NCI-H2227 (cell line): ENCODE results near the gene RSPH1.

Source experiments
- DNase-seq: peaks from one replicate; lab custom pipeline; 2025; ENCODE audit not compliant: unreplicated experiment; lab: John Stamatoyannopoulos, UW

RSPH1 gene

DNA sequence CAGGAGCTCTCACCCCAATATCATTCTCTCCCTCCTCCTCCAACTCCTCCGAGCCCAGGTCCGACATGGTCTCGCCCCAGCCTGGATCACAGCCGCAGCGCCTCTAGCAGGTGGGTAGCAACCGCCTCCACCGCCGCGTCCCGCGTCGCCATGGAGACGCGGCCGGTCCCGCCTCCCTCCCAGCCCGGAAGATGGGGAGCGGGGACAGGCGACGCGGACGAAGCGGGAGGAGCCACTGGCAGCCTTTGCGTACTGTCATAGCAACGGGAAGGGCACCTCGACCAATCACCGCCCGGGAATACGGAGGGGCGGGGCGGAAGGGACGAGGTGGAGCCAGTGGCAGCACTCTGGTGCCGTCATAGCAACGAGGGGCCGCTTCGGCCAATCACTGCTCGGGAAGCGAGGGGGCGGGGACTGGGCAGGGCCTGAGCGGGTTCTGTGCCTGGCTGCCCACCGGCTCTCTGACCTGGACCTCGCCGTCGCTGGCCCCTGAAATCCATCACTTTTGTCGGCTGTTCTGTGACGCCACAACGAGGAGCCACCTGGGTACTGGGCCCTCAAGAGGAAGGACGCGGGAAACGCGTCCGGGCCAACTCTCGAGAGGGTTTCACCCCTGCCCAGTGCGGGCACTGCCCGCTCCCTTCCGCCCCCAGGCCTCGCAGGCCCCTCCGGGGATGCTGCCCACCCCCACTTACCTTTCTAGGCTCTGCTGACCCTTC lies at the start of gene RSPH1:
Gene RSPH1, minus strand, starts transcription at position 105 of the 719 bp plus-strand sequence. Its CDS starts 38 bp downstream, at position 67.
- peak; percentile 99 for DNase-seq

DNA sequence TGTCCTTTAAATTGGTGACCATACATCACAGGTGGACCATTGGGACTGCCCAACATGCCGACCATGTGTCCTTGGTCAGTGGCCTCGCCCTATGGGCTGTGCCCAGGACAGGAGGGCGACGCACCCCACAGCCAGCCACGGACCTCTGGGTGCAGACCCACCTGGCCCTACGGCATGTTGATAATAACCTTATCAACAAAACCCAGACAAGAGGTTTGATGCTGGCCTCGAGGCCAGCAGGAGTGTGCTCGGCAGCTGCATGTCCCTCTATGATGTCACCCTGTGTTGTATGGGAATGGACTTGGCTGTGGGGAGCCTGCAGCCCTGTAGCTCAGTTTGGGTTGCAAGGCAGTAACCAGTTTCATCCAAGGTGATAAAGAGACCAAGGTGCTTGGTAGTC lies 49.7 kb upstream of the RSPH1 start:
- no peak for DNase-seq

DNA sequence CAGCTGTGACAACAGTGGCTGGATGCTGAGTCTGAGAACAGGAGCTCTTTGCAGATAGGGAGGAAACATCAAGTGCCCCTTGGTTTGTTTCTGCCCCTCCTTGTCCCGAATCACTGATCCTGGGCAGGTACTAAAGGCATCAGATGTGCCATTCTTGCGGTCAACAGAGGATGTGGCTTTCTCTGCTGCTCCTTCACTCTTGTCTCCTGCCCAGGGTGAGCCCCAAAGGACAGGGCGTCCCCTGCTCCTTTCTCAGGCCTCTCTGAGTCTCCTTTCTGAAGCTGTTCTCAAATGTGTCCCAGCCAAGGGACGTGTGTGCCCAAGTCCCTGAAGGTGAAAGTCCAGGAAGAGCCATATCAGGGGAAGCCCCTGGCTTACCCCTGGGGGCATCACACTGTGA lies 49.3 kb upstream of the RSPH1 start:
- no peak for DNase-seq

DNA sequence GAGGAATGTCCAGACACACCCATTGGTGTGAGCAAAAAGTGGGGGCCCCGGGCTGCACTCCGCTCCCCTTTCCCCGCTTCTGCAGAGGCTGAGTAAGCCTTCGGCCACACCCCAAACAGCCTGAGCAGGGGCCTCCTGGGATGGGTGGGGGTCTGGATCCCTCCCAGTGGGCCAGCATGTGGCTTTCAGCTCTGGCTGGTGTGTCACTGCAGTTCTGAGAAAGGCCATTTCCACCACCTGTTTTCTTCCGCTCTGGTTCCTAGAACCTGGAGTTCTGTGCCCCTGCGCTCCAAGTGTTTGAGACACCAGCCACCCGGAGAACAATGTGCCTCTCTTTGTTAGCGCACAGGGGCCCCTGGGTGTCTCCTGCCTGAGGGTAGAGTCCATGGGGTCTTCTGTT lies 48.5 kb upstream of the RSPH1 start:
- DNase-seq, result no peak

DNA sequence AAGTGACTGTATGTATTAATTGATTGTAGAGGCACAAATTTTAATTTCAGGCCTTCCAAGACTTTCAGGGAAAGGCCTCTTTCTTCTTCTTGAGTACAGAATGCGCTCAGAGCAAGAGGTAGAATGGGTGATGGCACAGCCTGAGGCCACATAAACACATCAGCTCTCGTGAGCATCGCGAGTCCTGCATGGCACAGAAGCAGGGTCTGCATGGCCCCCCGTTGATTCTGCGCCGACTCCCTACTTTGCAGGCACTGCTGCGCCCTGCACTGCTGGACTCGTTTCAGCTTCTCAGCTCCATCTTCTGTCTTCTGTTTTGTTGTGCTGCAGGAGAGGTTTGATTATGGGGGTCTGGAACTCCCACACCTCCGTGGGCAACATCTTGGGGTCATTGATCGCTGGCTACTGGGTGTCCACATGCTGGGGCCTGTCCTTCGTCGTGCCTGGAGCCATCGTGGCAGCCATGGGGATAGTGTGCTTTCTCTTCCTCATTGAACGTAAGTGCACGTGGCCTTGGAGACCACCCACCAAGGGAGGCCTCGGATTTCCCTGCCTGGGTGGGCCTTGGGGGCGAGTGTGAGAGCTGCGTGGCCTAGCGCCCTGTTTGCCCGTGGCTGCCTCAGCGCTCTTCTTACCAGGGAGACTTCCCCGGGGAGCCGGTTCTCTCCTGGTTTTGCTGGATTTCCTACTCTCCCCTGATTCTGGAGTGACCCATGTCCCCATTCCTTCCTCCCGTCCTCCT lies 47.3 kb upstream of the RSPH1 start:
- no peak for DNase-seq

DNA sequence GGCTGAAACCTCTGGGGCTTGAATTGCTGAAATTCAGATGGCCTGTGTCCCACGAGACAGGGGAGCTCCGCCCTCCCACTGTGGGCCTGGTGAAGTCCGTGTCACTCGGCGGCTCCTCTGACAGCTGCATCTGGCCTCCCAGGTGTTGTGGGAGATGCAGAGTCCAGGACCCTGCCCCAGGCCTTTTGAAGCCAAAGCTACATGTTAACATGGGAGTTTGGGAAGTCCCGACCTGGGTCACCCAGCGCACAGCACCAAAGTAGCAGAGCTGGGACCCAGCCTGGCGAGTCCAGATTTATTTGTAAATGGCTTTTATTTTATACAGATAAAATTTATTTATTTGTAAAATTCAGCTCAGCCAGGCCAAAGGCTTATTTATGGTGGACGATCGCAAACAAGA lies 46.6 kb upstream of the RSPH1 start:
- DNase-seq, result no peak

DNA sequence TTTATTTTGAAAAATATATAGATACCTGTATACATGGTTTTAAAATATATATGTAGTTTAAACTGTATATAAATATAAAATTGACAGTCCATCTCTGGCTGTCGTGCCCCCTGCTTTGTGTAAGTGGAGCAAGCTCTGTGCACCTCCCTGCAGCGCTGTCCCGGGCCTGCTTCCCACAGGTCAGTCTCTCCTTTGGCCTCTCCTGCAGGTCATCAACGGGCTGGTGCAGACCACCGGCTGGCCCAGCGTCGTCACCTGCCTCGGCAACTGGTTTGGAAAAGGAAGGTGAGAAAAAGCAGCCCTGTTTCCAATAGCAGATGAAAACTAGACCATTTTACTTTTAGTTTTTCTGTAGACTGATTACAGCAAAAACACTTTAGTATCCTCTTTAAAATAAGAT lies 46.2 kb upstream of the RSPH1 start:
- DNase-seq, result no peak

DNA sequence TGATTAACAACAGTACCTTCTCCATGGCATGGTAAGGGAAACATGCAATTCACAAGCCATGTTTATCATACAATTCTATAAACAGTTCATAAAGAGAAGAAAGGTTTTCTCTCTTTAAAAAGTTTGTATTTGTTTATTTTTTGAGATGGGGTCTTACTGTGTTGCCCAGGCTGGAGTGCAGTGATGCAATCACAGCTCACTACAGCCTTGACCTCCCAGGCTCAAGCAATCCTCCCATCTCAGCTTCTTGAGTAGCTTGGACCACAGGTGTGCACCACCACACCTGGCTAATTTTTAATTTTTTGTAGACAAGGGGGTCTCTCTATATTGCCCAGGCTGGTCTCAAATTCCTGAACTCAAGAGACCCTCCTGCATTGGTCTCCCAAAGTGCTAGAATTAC lies 45.6 kb upstream of the RSPH1 start:
- DNase-seq, result no peak

DNA sequence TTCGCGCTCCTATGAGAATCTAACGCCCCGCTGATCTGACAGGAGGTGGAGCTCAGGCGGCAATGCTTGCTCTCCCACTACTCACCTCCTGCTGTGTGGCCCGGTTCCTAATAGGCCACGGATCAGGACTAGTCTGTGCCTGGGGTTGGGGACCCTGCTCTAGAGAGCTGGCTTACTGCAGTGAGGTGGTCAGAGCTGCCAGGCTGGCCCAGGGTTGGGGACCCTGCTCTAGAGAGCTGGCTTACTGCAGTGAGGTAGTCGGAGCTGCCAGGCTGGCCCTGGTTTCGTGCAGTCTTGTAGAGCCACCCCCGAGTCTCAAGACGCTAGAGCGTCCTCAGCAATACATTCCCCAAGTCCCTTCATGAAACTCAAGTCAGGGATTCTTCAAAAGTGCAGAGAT lies 45.1 kb upstream of the RSPH1 start:
- DNase-seq, result no peak

DNA sequence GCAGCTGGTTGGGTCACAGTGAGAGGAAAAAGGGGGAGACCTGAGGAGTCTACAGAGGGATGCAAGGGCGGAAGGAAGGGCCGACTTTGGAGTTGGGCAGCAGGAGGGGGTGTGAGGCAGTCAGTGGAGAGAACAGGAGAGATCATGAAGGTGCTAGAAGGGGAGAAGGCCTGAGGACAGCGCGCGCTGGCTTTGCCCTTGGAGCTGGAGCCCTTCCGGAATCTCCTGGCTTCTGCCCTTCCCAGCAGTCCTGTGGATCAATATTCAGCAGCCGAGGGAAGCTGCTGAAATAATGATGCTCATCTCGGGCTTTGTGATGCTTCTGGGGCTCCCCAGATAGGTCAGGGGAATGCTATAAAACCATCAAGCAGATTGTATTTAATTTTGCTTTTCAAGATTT lies 44.4 kb upstream of the RSPH1 start:
- no peak for DNase-seq

DNA sequence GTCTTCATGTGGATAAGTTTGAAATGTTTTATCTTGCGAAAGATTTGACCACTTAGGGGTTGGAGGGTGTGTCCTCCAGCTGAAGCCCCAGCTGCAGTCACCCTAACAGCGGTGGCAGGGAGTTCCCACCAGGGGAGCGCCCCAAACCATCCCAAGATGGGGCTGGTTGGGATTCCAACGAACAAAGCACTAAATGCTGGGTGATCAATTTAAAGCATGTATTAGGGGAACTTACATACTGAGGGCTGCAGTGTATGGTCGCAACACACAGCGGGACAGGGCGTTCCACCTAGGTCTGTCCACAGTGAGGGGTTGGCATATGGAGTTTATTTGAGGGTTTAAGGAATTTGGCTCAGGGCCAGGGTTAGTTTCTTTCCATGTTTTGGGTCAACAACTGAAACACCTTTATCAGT lies 43.9 kb upstream of the RSPH1 start:
- DNase-seq, result no peak

DNA sequence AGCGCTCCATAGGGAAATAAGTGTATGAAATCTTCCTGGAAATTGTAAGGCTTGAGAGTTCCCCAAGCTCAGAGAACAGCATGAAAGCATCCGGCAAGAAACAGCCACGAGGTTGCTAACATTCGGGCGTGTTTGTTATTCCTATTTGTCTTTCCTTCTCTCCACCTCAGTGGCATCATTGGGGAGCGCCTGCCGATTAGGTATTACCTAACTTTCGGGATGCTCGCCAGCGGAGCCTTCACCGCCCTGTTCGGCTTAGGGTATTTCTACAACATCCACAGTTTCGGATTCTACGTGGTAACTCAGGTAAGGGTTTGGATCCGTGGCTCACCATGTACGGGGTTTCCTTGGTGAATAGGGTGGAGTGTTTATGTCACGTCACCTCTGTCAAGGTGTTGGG lies 43.3 kb upstream of the RSPH1 start:
- no peak for DNase-seq

DNA sequence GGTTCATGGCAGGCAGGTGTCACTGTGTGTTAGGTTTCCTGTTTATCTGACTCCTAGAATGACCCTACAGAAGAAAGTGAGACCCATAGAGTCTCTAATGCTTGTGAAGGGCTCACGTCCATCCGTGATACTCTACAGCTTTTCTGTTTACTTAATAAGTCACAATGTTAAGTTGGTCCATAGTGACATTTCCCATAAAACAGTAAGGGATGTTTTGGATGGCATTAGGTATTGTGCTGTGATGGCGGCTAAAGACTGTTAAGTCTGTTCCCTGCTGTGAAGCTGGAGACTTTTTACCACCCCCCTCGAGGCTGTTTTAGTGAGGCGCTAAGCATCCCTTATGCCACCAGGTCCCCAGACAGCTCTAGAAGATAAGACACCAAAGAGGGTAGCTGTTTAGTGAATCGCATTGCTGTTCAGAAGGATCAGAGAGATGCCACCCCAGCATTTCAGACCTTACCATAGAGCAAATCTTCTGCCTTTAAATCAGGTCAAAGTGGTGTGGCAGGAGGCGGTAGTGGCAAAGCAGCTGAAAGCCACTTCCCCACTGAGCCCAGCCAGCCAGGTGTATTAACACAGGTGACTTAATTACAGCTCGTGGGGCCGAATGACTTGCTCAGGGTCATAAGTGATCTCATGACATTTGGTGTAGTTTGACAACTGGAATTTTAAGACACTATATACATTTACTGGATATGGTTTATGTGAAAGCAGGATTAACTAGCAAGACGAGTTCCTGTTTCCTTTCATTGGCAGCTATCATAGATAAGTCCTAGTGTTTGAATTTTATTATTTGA lies 42.7 kb upstream of the RSPH1 start:
- DNase-seq, result no peak

DNA sequence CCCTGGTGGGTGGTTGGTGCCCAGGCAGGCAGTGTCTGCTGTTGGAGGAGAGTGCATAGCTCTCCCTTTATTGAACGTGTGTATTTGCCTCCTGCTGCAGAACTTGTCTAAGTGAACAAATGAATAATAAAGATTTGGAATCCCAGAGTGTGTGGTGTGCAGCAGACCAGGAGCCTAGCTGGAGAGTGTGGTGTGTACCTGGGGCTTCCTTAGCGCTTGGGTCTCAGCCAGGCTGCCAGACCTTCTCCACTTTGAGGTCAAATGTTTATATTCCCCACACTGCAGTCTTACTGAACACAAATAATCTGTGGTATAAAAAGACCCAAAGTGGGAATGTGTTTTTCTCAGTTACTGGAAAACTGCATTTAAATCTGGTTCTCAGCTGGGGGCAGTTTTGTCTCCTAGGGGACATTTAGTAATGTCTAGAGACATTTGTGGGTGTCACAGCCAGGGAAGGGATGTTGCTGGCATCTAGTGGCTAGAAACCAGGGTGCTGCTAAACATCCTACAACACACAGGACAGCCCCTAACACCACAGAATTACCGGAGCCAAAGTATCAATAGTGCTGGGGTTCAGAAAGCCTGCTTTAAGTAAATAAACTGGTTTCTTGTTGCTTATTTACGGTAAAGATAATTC lies 41.2 kb upstream of the RSPH1 start:
- DNase-seq, result no peak

DNA sequence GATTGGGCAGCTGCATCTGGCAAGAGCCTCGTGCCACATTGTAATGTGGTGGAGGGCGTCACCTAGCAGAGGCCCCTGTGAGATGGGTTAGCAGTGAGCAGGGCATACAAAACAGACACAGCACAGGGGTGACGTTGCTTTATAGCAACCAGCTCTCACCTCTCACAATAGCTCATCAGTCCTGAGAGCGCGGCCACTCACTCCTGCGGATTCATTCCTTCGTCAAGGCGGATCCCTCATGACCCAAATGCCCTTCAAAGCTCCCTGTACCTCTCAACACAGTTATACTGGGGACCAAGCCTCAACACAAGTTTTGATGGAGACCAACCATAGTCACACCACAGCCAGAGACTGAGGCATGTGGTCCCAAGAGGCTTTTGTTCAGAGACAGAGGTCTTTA lies 40.6 kb upstream of the RSPH1 start:
- no peak for DNase-seq

DNA sequence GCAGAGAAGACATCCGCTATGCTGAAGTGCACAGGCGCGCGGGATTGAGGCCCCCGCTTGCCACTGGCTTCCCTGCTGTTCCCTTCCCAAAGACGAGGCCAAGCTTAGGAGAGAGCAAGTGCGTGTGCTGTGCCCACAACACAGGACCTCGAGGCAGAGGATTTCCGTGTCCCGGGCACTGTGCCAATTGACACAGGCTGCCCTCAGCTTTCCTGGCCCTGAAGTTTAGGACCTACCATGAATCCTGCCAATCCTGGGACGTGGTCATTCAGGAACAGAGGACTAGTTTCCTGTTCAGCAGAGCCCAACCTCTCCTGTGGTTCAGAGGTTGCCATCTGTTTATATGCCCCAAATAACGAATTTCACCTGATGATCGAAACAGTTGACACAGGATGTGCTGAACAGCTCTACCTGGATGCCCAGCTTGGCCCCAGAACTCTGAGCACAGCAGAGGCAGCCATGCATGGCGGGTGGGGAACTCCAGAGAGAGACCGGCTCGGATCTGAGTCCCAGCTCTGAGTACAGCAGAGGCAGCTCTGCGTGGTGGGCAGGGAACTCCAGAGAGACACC lies 39.7 kb upstream of the RSPH1 start:
- DNase-seq, result no peak

DNA sequence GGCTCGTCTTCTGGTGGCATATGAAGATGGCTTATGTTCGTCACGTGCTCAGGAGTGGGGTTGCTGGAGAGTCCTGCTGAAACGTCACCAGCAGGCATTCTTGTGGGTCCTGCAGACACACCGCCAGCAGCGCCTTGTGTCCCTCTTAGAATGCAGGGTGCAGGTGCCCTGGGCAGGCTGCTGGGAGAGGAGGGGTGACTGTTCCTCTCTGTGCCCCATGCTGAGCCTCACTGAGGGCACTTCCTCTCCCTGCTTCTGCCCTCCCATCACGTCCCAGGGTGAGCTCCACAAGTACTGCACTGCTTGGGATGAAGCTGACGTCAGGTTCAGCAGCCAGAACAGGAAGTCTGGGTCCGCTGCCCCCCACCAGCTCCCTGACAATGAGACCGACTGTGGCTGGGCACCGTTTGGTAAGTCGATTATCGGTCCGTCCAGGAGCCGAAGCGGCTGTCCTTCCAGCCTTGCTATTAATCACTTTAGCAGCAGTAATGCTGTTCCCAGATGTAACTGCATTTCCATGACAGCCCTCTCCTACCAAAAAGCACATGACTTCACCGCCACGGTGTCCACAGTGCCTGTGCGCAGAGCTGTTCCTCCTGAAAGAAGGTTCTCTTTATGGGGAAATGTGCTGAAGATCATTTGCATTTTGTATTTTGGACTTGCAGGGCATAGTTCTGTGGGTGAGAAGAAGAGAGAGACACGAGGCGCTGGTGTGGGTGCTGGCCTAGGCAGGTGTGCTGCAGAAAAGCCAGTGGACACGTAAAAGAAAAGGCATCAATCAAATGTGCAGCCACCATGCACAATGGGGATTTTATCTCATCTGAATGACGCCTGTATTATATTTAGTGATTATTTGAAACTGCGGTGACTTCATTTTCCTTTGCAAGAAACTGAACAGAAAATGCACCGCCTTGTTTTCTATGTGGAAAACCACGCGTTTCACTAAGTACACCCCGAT lies 38.7 kb upstream of the RSPH1 start:
- DNase-seq, result no peak

DNA sequence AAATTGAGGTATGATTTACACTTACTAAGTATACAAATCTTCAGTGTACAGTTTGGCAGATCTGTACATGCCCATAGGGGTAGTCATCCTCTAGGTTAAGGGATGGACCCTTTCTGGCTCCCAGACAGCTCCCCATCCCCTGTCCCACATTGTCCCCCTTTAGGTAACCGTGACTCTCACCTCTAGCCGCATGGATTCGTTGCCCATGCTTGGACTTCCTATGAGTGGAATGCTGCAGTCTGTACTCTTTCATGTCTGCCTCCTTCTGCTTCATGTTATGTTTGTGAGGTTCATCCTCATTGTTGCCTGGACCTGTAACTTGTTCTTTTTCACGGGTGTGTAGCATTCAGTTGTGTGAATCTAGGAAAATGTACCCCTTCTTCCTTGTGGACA lies 37.9 kb upstream of the RSPH1 start:
- no peak for DNase-seq

DNA sequence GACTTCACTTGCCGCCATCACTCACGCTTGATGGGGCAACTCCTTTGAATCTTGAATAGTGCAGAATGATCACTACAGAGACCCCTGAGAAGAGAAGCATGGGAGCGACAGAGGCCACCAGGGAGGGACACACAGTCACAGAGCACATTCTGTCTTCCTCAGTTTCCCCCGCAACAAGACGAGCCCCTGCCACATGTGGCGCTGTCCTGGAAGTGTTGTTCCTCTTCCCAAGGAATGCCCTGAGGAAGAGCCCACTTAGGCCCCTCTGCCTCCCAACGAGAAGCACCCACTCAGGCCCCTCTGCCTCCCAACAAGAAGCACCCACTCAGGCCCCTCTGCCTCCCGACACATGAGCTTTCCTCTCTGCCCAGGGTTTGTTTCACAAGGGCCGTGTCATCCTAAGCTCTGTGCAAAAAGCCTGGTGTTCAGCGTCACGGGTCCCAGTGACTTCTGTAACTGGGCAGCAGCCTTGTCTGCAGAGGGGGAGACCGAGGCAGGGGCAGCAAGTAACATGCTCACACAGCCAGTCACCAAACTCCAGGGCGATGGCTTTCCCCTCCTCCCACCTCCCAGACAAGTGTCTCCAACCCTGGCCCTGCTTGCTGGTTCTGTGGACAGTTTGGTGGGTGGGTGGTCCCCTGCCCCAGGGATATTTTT lies 37.4 kb upstream of the RSPH1 start:
- no peak for DNase-seq
